ENCODE data around the gene KANSL1.
"Not testable (repeated sequence)": the region's sequence is repeated elsewhere in the genome, so short reads cannot be mapped to it uniquely, and the experiment has no call there.

Gene KANSL1

GRCh38 chr17:46192439-46193150 lies 634 bp downstream of the KANSL1 start:
- peak; percentile 83 for DNase-seq

DNA sequence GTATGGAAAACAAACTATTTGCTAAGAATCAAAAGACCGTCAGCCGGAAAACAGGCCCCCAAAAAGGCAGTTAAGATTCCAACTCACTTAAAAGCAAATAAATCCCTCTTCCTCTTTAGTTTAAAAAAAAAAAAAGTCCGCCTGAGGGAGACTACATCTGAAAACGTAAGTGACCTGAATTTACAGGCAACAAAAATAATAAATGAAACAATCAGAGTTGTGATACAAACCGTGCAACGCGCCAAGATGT lies 1.1 kb downstream of the KANSL1 start:
- no peak for DNase-seq

GRCh38 chr17:46191322-46192188 lies 1.7 kb downstream of the KANSL1 start:
- no peak for DNase-seq

DNA sequence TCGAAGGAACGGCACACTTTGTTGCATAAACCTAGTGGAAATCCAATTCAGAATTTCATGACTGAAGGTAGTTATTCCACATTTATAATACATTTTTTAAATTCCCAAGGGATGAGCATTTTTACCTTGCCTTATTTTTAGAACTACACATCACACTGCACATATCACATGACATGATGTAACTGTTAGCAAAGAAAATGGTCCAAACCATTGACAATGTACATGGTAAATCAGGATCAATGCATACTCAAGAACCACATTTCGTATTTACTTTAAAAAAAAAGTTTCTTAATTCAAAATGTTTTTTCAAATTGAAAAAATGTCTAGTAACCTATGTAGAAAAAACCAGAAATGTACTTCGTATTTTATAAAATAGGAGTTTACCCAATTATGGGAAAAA lies 2.5 kb downstream of the KANSL1 start:
- DNase-seq = no peak

DNA sequence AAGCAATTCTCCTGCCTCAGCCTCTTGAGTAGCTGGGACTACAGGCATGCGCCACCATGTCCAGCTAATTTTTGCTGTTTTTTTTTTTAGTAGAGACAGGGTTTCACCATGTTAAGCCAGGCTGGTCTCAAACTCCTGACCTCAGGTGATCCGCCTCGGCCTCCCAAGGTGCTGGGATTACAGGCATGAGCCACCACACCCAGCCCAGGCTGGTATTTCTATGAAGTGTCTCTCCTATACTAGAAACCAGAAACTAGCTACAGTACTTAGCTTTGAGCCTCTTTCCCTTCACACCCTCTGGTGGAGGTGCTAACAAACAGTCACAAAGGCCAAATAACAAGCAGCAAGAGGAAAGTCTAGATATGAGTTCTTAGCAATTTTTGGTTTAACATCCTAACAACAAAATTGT lies 6.4 kb downstream of the KANSL1 start:
- DNase-seq = not testable (repeated sequence)

DNA sequence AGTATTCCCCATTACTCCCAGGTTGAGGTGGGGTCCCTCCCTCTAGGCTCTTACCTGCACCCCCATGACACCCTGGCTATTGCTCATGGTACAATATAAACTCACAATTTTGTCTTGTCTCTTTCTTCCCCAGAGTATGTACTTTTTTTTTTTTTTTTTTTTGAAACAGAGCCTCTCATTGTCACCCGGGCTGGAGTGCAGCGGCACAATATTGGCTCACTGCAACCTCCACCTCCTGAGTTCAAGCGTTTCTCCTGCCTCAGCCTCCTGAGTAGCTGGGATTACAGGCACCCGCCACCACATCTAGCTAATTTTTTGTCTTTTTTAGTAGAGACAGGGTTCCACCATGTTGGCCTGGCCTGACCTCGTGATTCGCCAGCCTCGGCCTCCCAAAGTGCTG lies 8.5 kb downstream of the KANSL1 start:
- no peak for DNase-seq

- not testable (repeated sequence) for DNase-seq
These were observed 9.8 kb downstream of the KANSL1 start for GRCh38 chr17:46183383-46183782.

- no peak for DNase-seq
These were observed 10.3 kb downstream of the KANSL1 start for GRCh38 chr17:46182961-46183360.

DNA sequence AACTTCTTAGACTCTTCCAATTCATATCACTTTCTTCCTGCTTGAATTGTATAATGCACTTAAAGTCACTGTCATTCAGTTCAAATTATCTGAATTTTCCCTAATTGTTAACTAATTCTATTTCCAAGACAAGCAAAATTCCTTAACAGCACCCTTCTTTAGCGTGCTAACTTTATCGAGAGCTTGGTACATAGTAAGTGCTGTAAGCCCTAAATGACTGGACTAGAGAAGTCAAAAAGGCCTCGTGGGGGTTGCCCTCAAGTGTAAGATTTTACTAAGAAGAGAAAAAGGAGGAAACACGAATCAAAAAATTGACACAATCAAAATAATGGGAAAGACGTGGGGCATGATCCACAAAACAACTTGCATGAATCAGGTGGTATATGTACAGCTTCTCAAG lies 11.3 kb downstream of the KANSL1 start:
- DNase-seq = no peak

DNA sequence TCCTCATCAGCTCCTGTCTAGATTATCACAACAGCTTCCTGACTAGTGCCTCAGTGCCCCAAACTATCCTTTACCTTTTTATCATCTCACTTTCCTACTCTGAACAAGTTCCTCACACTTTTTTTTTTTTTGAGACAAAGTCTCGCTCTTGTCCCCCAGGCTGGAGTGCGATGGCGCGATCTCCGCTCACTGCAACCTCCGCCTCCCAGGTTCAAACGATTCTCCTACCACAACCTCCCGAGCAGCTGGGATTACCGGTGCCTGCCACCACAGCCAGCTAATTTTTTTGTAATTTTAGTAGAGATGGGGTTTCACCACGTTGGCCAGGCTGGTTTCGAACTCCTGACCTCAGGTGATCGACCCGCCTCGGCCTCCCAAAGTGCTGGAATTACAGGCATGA lies 11.9 kb downstream of the KANSL1 start:
- not testable (repeated sequence) for DNase-seq

DNA sequence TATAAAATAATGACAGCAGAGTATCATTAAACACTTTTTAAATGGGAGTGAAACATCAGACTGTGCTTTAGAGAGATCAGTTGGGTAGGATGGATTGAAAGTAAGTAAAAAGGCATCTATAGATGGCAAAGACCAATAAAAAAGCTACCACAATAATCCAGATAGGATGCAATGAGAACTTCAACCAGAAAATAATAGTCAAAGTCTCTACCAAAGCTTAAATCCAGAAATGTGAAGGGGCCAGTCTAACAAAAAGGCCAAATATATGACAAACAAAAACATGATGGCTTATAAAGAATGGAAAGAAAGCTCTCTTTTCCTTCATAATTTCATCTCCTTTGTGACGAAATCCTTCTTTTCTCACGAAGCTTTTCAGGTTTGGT lies 12.3 kb downstream of the KANSL1 start:
- DNase-seq = no peak

- DNase-seq = not testable (repeated sequence)
These were observed 12.9 kb downstream of the KANSL1 start for GRCh38 chr17:46180185-46180891.

DNA sequence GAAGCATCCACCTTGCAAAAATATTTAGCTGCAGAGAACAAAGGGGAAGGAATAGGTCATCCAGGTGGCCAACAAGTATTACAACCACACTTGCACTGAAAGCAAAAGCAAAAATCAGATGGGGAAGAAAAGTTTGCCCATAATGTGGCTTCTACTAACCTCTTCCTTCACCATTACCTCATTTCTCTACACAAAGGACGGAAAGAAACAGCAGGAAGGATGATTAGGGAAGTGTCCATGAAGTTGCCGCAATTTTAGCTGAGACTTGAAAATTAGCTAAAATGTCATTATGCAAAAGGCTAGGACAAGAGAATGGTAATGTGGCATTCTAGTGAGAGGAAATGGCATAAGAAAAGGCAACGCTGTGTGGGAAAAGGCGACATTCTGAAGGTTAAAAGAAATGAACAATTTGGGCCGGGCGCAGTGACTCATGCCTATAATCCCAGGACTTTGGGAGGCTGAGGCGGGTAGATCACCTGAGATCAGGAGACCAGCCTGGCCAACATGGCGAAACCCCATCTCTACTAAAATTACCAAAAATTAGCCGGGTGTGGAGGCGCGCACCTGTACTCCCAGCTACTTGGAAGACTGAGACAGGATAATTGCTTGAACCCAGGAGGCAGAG lies 13.7 kb downstream of the KANSL1 start:
- DNase-seq = no peak

- DNase-seq = no peak
These were observed 14.5 kb downstream of the KANSL1 start for GRCh38 chr17:46178550-46179214.

DNA sequence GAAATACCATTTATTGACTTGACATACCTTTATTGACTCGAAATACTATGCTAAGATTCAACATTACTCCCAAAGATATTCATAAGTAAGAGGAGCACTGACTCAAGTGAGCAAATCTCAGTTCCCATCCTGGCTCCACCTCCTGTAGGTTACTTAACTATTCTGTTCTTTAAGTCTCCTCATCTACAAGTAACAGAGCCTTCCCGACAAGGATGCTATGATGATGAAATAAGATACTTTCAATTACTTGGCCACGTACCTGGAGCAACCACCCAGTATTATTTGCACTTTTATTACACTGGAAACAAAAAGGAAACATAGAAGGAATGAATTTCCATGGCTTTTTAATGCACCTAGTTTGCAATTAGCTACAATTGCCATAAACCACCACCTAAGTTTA lies 16.3 kb downstream of the KANSL1 start:
- no peak for DNase-seq

DNA sequence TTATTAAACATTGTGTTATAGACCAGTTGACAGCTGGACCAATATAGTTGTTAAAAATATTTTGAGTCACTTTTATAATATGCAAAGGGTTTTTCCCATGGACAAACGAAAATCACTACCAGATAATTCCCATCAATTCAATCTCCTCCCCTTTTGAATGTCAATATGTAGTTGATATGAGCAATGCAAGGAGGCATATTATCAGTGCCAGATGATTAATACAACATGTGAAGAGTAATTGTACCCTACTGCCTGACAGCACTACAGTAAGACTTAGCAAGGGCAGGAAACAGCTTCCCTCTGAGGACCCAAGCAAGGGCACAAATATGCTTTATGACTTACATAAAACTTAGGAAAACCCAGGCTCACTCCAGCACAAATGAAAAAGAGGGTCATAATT lies 17.3 kb downstream of the KANSL1 start:
- DNase-seq = no peak

- DNase-seq = no peak
These were observed 20.1 kb downstream of the KANSL1 start for GRCh38 chr17:46173153-46173552.

DNA sequence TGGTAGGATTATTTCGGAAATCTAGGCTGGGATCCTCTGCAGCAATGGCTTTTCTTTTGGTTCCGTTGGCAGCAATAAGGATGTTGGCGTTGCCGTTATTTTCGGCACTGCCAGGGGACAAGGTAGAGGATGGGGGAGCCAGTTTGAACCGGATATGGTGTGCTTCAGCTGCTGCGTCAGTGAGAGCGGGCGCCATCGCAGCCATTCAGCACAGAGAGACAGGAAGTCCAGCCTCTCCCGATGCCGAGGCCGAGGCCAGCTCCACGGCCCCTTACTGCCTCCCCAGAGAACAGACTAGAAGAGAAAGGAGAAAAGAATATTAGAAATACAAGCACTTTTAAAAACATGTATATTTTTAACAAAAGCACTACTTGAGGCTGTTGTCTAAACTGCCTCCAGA lies 21.3 kb downstream of the KANSL1 start:
- no peak for DNase-seq

DNA sequence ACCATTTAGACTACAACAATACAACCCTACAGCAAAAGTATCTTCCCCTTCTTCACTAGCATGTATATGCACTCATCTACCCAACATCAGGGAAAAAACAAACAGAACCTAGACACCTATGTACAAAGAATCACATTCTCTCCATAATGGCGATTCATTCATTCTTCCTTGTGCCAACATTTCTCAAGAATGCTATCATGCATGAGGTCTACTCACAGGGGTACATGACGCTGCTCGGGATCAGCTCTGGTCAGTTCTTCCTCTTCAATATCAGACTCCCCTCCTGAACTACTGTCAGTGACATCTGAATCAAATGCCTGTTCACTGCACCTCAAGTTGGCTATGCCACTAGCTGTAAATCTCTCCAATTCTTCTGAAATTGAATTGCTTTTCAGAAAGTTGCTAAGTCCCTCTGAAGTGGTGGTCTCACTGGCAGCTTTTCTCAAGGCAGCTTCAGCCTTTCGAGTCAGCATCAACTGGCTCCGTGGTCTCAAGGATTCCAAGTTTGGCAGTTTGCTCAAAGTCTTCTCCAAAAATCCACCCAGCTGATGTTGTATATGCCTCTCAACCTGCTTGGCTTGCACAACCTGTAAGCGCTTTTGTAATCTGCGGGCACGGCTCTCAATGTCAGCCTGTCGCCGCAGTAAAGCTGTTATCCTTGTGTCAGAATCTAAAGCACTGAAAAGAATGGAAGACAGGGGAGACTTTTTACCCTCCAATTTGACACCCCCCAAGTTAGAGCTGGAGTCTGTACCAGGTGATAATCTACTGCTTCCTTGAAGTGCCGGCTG lies 22.4 kb downstream of the KANSL1 start:
- no peak for DNase-seq

DNA sequence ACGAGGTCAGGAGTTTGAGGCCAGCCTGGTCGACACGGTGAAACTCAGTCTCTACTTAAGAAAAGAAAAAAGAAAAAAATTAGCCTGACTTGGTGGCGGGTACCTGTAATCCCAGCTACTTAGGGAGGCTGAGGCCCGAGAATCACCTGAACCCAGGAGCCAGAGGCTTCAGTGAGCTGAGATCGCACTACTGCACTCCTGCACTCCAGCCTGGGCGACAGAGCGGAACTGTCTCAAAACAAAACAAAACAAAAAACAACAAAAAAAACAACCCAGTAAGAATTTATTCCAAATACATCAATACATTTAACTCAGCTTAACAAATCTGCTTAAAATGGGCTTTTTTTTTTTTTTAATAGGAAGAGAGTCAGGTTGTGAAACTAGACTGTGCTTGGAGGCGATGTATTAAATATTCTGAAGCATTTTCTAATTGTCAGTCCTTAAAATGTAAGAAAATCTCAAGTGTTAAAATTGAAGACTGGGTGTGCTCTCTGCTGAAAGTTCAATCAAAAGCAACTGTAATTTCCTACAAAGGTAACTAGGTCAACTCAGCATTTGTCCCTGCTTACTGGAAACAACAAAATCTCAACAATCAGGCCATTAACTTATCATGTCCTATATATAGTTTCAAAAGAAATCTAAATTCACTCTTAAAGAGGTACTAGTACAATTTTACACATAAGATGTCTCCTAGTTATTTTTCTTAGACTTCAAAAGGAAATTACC lies 23.2 kb downstream of the KANSL1 start:
- no peak for DNase-seq

DNA sequence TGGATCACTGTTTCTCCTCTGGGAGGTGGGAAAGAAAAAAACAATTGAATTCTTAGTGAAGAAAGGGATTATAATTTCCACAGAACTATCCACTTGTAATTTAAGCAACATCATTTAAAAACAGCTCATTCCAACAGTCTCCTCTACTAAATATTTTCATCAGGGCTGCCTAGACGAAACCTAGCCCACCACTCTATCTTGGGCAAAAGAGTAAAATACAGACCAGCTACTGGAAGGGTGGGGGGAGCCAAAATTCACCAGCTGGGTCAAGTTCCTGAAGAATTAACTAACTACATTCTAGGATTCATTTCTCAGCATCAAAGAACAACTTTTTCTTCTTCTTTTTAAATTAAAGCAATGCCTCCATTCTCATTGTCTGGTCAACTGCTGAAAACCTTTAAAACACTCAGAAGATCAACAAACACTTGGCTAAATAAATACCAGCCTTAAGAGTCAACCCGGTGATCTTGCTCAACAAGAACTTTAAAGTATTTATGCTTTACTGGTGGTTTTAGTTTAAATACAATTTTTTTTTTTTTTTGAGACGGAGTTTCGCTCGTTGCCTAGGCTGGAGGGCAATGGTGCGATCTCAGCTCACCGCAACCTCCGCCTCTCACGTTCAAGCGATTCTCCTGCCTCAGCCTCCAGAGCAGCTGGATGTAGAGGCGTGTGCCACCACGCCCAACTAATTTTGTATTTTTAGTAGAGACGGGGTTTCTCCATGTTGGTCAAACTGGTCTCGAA lies 25.2 kb downstream of the KANSL1 start:
- no peak for DNase-seq

All from activated CD8-positive, alpha-beta memory T cell treated with anti-CD3 and anti-CD28 coated beads, Interleukin-2, amount 50 U/mL, for 48 hours (primary cell).